K562 (cell line): ENCODE measurements around the gene JPT2. TPM values are rescaled to one million over a fixed set of nuclear protein-coding genes. Genes with fewer than 3 reads are reported as not detected.

Experiments
- ATAC-seq: fragments of 200-7000 bp; cut with Tn5 transposase; 3 replicates; pipeline ENCODE4 v1.9.1; 2020; ENCODE audit warnings: moderate library complexity
- BruUV-seq: library from RNA; stranded (reverse); fragments of 400-500 nt; replicated peaks from 2 replicates; lab custom pipeline; 2021; lab: Mats Ljungman, UMichigan
- CTCF ChIA-PET: fragments of 300-600 bp; formaldehyde crosslinking; extraction: SDS; loops from one replicate; lab custom pipeline; 2021; ENCODE audit warnings: low intra/inter-chr PET ratio; lab: Yijun Ruan, JAX
- POLR2A ChIA-PET: fragments of 300-600, 350-650 bp; sonication (Branson Sonifier 250); formaldehyde crosslinking; extraction: SDS; loops from one replicate; lab custom pipeline; 2021; ENCODE audit warnings: antibody characterized with exemption, inconsistent platforms; lab: Yijun Ruan, JAX
- DNase-seq, 4 experiments: peaks; one replicate each; pipeline versions ENCODE4 v3.0.0 to v3.0.0-alpha.2; 2011 to 2018; ENCODE audit warnings: low spot score in 3 of 4, mixed read lengths in 3 of 4; ENCODE audit errors: extremely low read depth in 1 of 4
- FAIRE-seq: peaks from 2 replicates; lab custom pipeline; 2011; peaks lifted over from hg19 to GRCh38; lab: Jason Lieb, UNC
- H2AFZ ChIP-seq: 2 replicates; pipeline ENCODE4 v1.6.0; 2011; ENCODE audit warnings: low read depth, low read length, control low read depth, inconsistent platforms
- H3K27ac ChIP-seq: fragments of 200-600 bp; 3 replicates; pipeline ENCODE4 v1.8.0; 2011; ENCODE audit warnings: low read depth, mild to moderate bottlenecking, control low read depth, inconsistent platforms, low read length, moderate library complexity, mixed read lengths; ENCODE audit errors: extremely low read depth
- H3K27me3 ChIP-seq, 2 experiments: fragments of 300-600 bp in 1 of 2; 2 replicates in 1 of 2; 3 replicates in 1 of 2; pipeline versions ENCODE4 v1.6.0 to v1.8.0; 2011; ENCODE audit warnings: inconsistent platforms in 2 of 2, low read length in 2 of 2, mild to moderate bottlenecking in 1 of 2, mixed read lengths in 1 of 2, moderate library complexity in 1 of 2; ENCODE audit not compliant: control insufficient read depth in 2 of 2, insufficient read depth in 2 of 2
- H3K36me3 ChIP-seq: fragments of 300-600 bp; 3 replicates; pipeline ENCODE4 v1.8.0; 2011; ENCODE audit warnings: mild to moderate bottlenecking, low read length, inconsistent platforms; ENCODE audit not compliant: control insufficient read depth, insufficient read depth
- H3K4me1 ChIP-seq, 2 experiments: fragments of 200-600 bp in 1 of 2; replicated peaks in 1 of 2; 2 replicates in 1 of 2; 3 replicates in 1 of 2; pipeline versions ENCODE4 v1.5.1 to v1.8.0; 2011; ENCODE audit warnings: inconsistent platforms in 2 of 2, low read length in 2 of 2, mild to moderate bottlenecking in 1 of 2, mixed read lengths in 1 of 2, moderate library complexity in 1 of 2; ENCODE audit not compliant: control insufficient read depth in 2 of 2, insufficient read depth in 2 of 2
- H3K4me2 ChIP-seq: 2 replicates; pipeline ENCODE4 v1.6.1; 2011; ENCODE audit warnings: low read length, control low read depth, inconsistent platforms, mixed read lengths; ENCODE audit not compliant: insufficient read depth
- H3K4me3 ChIP-seq: fragments of 200-600 bp; sonication (generic), shearing (Covaris generic); 2 replicates; pipeline ENCODE4 v1.5.1; 2016; ENCODE audit warnings: control low read depth, inconsistent platforms
- H3K79me2 ChIP-seq: fragments of 200-600 bp; 3 replicates; pipeline ENCODE4 v1.8.0; 2011; ENCODE audit warnings: low read length, inconsistent platforms; ENCODE audit not compliant: control insufficient read depth, insufficient read depth
- H3K9ac ChIP-seq, 2 experiments: 2 replicates each; pipeline versions ENCODE4 v1.6.0 to v1.6.1; 2011; ENCODE audit warnings: low read depth in 2 of 2, low read length in 2 of 2, control low read depth in 1 of 2, inconsistent platforms in 1 of 2, mild to moderate bottlenecking in 1 of 2, mixed read lengths in 1 of 2; ENCODE audit not compliant: insufficient read depth in 1 of 2
- H3K9me1 ChIP-seq: one replicate; pipeline ENCODE4 v1.6.0; 2011; ENCODE audit warnings: inconsistent platforms, mild to moderate bottlenecking, low read length, moderate library complexity; ENCODE audit not compliant: control insufficient read depth, insufficient read depth
- H3K9me3 ChIP-seq: replicated peaks from 2 replicates; pipeline ENCODE4 v1.5.1; 2011; ENCODE audit warnings: low read depth, low read length, inconsistent platforms; ENCODE audit not compliant: control insufficient read depth, insufficient read depth
- H4K20me1 ChIP-seq: replicated peaks from 2 replicates; pipeline ENCODE4 v1.6.1; 2011; ENCODE audit warnings: low read length, inconsistent platforms, mixed read lengths; ENCODE audit not compliant: control insufficient read depth, insufficient read depth
- BCOR ChIP-seq: fragments of 450-650 bp; IDR thresholded peaks from 2 replicates; pipeline ENCODE4 v1.6.1; 2016
- BRF1 ChIP-seq: IDR thresholded peaks from 3 replicates; pipeline ENCODE4 v1.6.1; 2011; ENCODE audit warnings: borderline replicate concordance, mild to moderate bottlenecking; ENCODE audit not compliant: insufficient read length; ENCODE audit errors: extremely low read depth
- CC2D1A ChIP-seq: fragments of 450-650 bp; IDR thresholded peaks from 2 replicates; pipeline ENCODE4 v1.6.1; 2017; ENCODE audit warnings: mild to moderate bottlenecking
- CGGBP1 ChIP-seq: fragments of 250-450 bp; sonication (Bioruptor Pico); IDR thresholded peaks from 2 replicates; pipeline ENCODE4 v1.9.0; 2021; ENCODE audit warnings: mild to moderate bottlenecking
- CHD2 ChIP-seq: IDR thresholded peaks from 2 replicates; pipeline ENCODE4 v1.6.1; 2011; ENCODE audit warnings: low read depth, low read length
- FOXJ3 ChIP-seq: sonication (generic); formaldehyde crosslinking; IDR thresholded peaks from 2 replicates; pipeline ENCODE4 v1.4.0; 2020; ENCODE audit warnings: mild to moderate bottlenecking, missing genetic modification reagents
- HNRNPH1 ChIP-seq: fragments of 200-400 bp; formaldehyde crosslinking; optimal IDR thresholded peaks from 2 replicates; pipeline ENCODE3; 2017; ENCODE audit warnings: low read depth, mild to moderate bottlenecking, low read length, moderate library complexity
- JUND ChIP-seq, 2 experiments: IDR thresholded peaks; 2 replicates in 1 of 2; 3 replicates in 1 of 2; pipeline ENCODE4 v1.6.1; 2011; ENCODE audit warnings: borderline replicate concordance in 2 of 2, low read depth in 2 of 2, low read length in 2 of 2, improper control_type of control experiment in 1 of 2, missing biosample characterization in 1 of 2, missing genetic modification characterization in 1 of 2, missing genetic modification reagents in 1 of 2
- KDM1A ChIP-seq, 2 experiments: fragments of 450-650 bp; IDR thresholded peaks; 2 replicates each; pipeline ENCODE4 v1.6.1; 2016; ENCODE audit warnings: mild to moderate bottlenecking in 2 of 2
- LEF1 ChIP-seq: fragments of 450-650 bp; IDR thresholded peaks from 2 replicates; pipeline ENCODE4 v1.6.1; 2016; ENCODE audit warnings: mild to moderate bottlenecking
- MAFF ChIP-seq: IDR thresholded peaks from 2 replicates; pipeline ENCODE4 v1.6.1; 2012; ENCODE audit warnings: low read length, improper control_type of control experiment
- NCOA6 ChIP-seq: fragments of 450-650 bp; IDR thresholded peaks from 2 replicates; pipeline ENCODE4 v1.6.1; 2017; ENCODE audit warnings: mild to moderate bottlenecking
- NFATC3 ChIP-seq: fragments of 450-650 bp; IDR thresholded peaks from 2 replicates; pipeline ENCODE4 v1.6.1; 2017; ENCODE audit warnings: mild to moderate bottlenecking
- RBM25 ChIP-seq: fragments of 200-400 bp; formaldehyde crosslinking; IDR thresholded peaks from 2 replicates; pipeline ENCODE4 v1.6.1; 2018; ENCODE audit warnings: low read length, low read depth, moderate library complexity; ENCODE audit not compliant: severe bottlenecking
- ZBTB49 ChIP-seq: sonication (generic); formaldehyde crosslinking; IDR thresholded peaks from 2 replicates; pipeline ENCODE4 v1.8.0; 2022; ENCODE audit warnings: missing genetic modification reagents, mild to moderate bottlenecking, borderline replicate concordance
- ZFP36 ChIP-seq: fragments of 150-350 bp; IDR thresholded peaks from 2 replicates; pipeline ENCODE4 v1.6.1; 2018; ENCODE audit warnings: low read length, low read depth; ENCODE audit not compliant: partially characterized antibody
- ZNF384 ChIP-seq: IDR thresholded peaks from 2 replicates; pipeline ENCODE4 v1.6.1; 2012; ENCODE audit warnings: low read depth, low read length, improper control_type of control experiment
- WGBS: fragments of 100-300 bp; shearing (Covaris generic); methylation state at CpG from one replicate; pipeline ENCODE4 v1.1.6; 2016; ENCODE audit warnings: low coverage, mixed read lengths; ENCODE audit not compliant: insufficient coverage; ENCODE audit errors: missing lambda C conversion rate; 5-methylcytosine and 5-hydroxymethylcytosine counted together
- in situ Hi-C: fragments of 300-500 bp; cut with MboI; formaldehyde crosslinking; loops from 4 replicates; pipeline ENCODE4 v1.15.0; 2018; ENCODE audit warnings: inconsistent platforms, mixed read lengths
- intact Hi-C: fragments of 100-400 bp; cut with micrococcal nuclease; formaldehyde crosslinking; loops from 2 replicates; pipeline ENCODE4 v1.14.2; 2022
- polyA plus RNA-seq, 8 experiments: library from polyadenylated mRNA; depleted of rRNA in 4 of 8; stranded (reverse) in 5 of 8; unstranded in 3 of 8; fragments of >200 nt; fragmentation: Nextera tagmentation in 2 of 8; fragmentation: Illumina TruSeq in 1 of 8; extraction: Ambion mirVana in 2 of 8; extraction: Trizol in 1 of 8; gene quantifications; 2 replicates each; pipeline versions ENCODE4 v1.2.1 to v1.2.3, GENCODE V29; 2011 to 2014; ENCODE audit warnings: inconsistent platforms in 1 of 8, missing spikeins in 1 of 8
- total RNA-seq, 7 experiments: library from RNA; depleted of rRNA in 6 of 7; stranded (reverse); fragments of >200 nt in 6 of 7; fragmentation: Illumina TruSeq in 2 of 7; extraction: Trizol in 2 of 7; gene quantifications; 2 replicates each; pipeline versions ENCODE4 v1.2.1 to v1.2.3, GENCODE V29; 2011 to 2021; ENCODE audit warnings: low replicate concordance in 1 of 7

The JPT2 gene
- total and polyA plus RNA-seq, 9 of the 15 experiments (the other 6 are each of a cell fraction or from before 2014, with no cell fraction given): 25.5 to 133 (median 106) TPM

- CTCF ChIA-PET: no interaction called here
- 100% methylated on average over 1 of the region's 1 CpG for WGBS
- DNase-seq (no peak), ATAC-seq (no peak), FAIRE-seq (no peak)
- Histone ChIP-seq H3K79me2 (peaks cover 78% of the 10 kb centered on the region), H3K27ac (no peak overlapping the region), H3K4me1 (peaks cover 0 to 4% of the 10 kb centered on the region in 2 experiments; a peak in 1 of 5 replicates), H3K9ac (no peak overlapping the region), H2AFZ (no peak overlapping the region), H4K20me1 (peaks cover 3% of the 10 kb centered on the region; the same call in 1 of the 2 replicates), H3K4me3 (no peak overlapping the region), H3K4me2 (no peak overlapping the region), H3K36me3 (peaks cover 94% of the 10 kb centered on the region), H3K9me3 (no peaks in the 10 kb centered on the region), H3K9me1 (no peaks in the 10 kb centered on the region), H3K27me3 (no peaks in the 10 kb centered on the region)
- TF ChIP-seq ZNF384 (no peak), FOXJ3 (no peak), NCOA6 (no peak), CGGBP1 (no peak), ZBTB49 (CRISPR knock-in tag) (no peak), NFATC3 (no peak), HNRNPH1 (no peak), KDM1A (IDR thresholded peaks at IDR 0.05) (0 out of 4 replicates have a peak, but pooled peaks of 1 of the 2 experiments have one; percentile 14), RBM25 (peak; percentile 66), ZFP36 (peak; percentile 24), LEF1 (no peak), CHD2 (no peak), BRF1 (no peak), BCOR (peak; percentile 67; the same call in 1 of the 2 replicates), CC2D1A (no peak), JUND (IDR thresholded peaks at IDR 0.05; ENCODE audit: borderline replicate concordance, low read depth, low read length) (no peak), JUND (tag; IDR thresholded peaks at IDR 0.05; ENCODE audit: borderline replicate concordance, low read depth, low read length) (no peak), MAFF (no peak)
- in situ Hi-C loops (no loop called here), intact Hi-C loops (no loop called here)
- POLR2A ChIA-PET: interaction anchor here (0.6 to 1.7 kb wide), 5 partner anchors 12 to 178 kb away, joined by 3 to 4 read pairs (median 3); partner anchors contain the start of gene MAPK8IP3
- BruUV-seq: no TSS peak
Observed at GRCh38 chr16:1690810-1691209, 12.7 kb downstream of the JPT2 start.
